K562 (cell line): ENCODE data around the gene HCAR3.

Experiments used
- NELFE ChIP-seq: IDR thresholded peaks from 2 replicates; pipeline ENCODE4 v1.6.1; 2011; ENCODE audit warnings: mild to moderate bottlenecking; ENCODE audit not compliant: insufficient read depth, insufficient read length
- YY1 ChIP-seq, 3 experiments: IDR thresholded peaks; 2 replicates each; pipeline ENCODE4 v1.6.1; 2011; ENCODE audit warnings: low read length in 2 of 3, mild to moderate bottlenecking in 2 of 3, moderate library complexity in 2 of 3, borderline replicate concordance in 1 of 3, control low read depth in 1 of 3, low read depth in 1 of 3; ENCODE audit not compliant: insufficient read depth in 3 of 3, insufficient replicate concordance in 2 of 3, control insufficient read depth in 1 of 3, insufficient read length in 1 of 3; ENCODE audit errors: extremely low read depth in 1 of 3
- ZBTB49 ChIP-seq: sonication (generic); formaldehyde crosslinking; IDR thresholded peaks from 2 replicates; pipeline ENCODE4 v1.8.0; 2022; ENCODE audit warnings: missing genetic modification reagents, mild to moderate bottlenecking, borderline replicate concordance
- ZBTB7A ChIP-seq: IDR thresholded peaks from 2 replicates; pipeline ENCODE4 v1.6.1; 2011; ENCODE audit warnings: low read depth, mild to moderate bottlenecking, low read length, moderate library complexity, borderline replicate concordance; ENCODE audit not compliant: control insufficient read depth
- ZFX ChIP-seq: sonication (generic); formaldehyde crosslinking; IDR thresholded peaks from 2 replicates; pipeline ENCODE4 v1.8.0; 2022; ENCODE audit warnings: mild to moderate bottlenecking, missing genetic modification reagents, moderate library complexity

DNA sequence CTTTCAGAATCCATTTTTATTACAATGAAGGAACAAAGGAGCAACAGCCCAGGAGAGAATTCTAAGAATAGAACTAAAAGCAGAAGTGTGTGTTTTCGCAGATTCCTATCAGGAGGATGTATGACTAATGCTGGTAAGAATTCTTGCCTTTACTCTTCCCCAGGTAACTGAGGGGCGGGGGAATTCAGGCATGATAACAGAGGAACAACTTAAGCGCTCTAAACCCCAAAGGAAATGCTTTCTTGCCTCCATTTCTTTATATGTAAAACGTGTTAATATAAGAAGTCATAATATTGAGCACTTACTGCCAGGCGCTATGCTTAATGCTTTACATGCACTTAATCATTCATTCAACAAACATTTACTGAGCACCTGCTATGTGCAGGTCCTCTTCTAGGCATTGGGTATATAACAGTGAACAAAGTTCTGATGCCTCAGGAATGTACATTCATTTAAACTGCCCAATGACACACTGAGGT is 9.5 kb upstream of the HCAR3 start:
- no peak for TF ChIP-seq NELFE
- no peak for TF ChIP-seq ZFX (CRISPR knock-in tag)
- TF ChIP-seq YY1 (IDR thresholded peaks at IDR 0.05; ENCODE audit: borderline replicate concordance in 1 of 3, control insufficient read depth in 1 of 3, extremely low read depth in 1 of 3, insufficient read depth in 3 of 3, insufficient read length in 1 of 3, insufficient replicate concordance in 2 of 3, low read depth in 1 of 3, low read length in 2 of 3), result no peak
- TF ChIP-seq ZBTB49 (CRISPR knock-in tag), result no peak
- TF ChIP-seq ZBTB7A, result no peak
